ENCODE measurements around the gene CNGB1. TPM values are rescaled to one million over a fixed set of nuclear protein-coding genes. Genes with fewer than 3 reads are reported as not detected.
"Not testable (repeated sequence)": the region's sequence is repeated elsewhere in the genome, so short reads cannot be mapped to it uniquely, and the experiment has no call there.

Gene CNGB1
- total RNA-seq, 2 experiments from 2014 or later = not detected

DNA sequence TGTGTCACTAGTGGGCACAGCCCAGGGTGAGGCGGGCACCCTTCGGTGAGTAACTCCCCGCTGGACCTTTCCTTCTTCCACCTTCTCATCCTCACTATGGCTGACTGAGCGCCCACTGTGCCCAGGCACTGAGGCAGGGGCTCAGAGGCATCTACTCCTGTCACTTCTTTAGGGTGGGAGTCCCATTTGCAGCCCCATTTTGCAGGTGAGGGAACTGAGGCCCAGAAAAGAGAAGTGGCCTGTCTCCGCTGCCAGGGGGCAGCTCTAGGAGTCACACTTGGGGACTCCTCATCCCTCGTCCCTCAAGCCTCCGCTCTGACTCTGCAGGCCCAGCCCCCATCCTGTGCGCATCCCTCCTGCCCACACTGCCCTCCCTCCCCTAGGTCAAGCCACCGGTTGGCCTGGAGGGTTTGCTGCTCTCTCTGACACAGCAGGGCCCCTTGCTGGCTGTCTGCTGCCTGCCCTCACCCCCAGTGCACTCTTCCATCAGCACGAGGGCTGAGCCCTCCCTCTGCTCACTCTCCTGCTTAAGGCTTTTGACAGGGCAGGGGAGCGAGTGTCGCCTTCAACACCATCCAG lies 62.4 kb downstream of the CNGB1 start:
- no peak overlapping the region for H3K4me3 Mint-ChIP-seq
- no peak for DNase-seq
- no peaks in the 10 kb centered on the region for H3K9me3 Mint-ChIP-seq
- no peaks in the 10 kb centered on the region for H3K36me3 Mint-ChIP-seq
- no peaks in the 10 kb centered on the region for H3K27me3 Mint-ChIP-seq
- H3K27ac Mint-ChIP-seq = no peak overlapping the region
- H3K4me1 Mint-ChIP-seq = no peaks in the 10 kb centered on the region

- no peaks in the 10 kb centered on the region for H3K4me1 Mint-ChIP-seq
- H3K27me3 Mint-ChIP-seq = peaks cover 5% of the 10 kb centered on the region
- DNase-seq = peak; percentile 12
- no peak overlapping the region for H3K27ac Mint-ChIP-seq
- H3K4me3 Mint-ChIP-seq = no peak overlapping the region
- no peaks in the 10 kb centered on the region for H3K9me3 Mint-ChIP-seq
- H3K36me3 Mint-ChIP-seq = no peaks in the 10 kb centered on the region
These were observed 64.3 kb downstream of the CNGB1 start for GRCh38 chr16:57906382-57907316.

DNA sequence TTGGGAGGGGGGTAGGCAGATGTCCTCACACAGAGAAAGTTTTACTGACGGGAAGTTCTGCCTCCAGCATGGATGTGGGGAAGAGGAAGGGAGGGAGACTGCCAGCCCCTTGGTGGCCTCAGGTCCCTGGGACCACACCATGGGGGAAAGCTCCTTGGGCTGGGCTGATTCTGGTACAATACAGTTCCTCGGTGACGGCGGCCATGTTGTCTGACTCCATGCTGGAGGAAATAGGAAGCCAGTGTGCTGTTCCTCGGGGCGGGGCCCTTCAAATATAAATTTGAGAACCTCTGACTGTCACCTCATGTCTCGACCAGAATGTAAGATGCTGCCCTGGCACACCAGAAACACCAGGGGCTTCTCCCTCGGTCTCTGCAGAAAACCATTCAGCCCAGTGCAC lies 66.8 kb downstream of the CNGB1 start:
- DNase-seq = no peak
- Mint-ChIP-seq H3K27me3 (peaks cover 9% of the 10 kb centered on the region), H3K9me3 (no peaks in the 10 kb centered on the region), H3K4me3 (no peak overlapping the region), H3K36me3 (no peaks in the 10 kb centered on the region), H3K27ac (no peak overlapping the region), H3K4me1 (peaks cover 3% of the 10 kb centered on the region)

GRCh38 chr16:57903656-57904055 lies 67.3 kb downstream of the CNGB1 start:
- no peak for DNase-seq
- H3K27ac Mint-ChIP-seq = no peak overlapping the region
- H3K27me3 Mint-ChIP-seq = peaks cover 9% of the 10 kb centered on the region
- no peak overlapping the region for H3K4me3 Mint-ChIP-seq
- no peaks in the 10 kb centered on the region for H3K36me3 Mint-ChIP-seq
- peaks cover 3% of the 10 kb centered on the region for H3K4me1 Mint-ChIP-seq
- H3K9me3 Mint-ChIP-seq = no peaks in the 10 kb centered on the region

DNA sequence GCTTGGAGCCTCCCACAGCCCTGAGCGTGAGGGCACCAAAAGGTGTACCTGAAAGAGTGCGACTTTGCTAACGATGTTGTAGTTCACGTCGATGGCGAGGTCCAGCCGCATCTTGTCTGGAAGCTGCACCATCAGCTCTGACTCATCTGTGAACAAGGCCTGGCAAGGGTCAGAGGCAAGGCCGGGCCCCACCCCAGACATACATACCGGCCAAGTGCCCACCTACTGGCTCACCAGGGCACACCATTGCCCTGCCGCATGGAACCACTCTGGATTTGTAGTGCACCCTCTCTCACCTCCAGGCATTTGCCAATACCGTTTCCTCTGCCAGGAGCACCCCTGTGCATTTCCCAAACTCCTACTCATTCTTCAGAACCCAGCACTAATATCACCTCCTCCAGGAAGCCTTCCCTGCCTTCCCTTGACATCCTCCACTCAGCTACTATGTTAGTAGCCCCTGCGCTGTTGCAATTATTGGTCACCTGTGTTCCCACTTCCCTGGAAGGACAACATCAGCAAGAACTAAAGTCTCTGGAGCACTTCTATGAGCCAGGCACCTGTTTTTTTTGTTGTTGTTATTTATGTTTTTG lies 69.4 kb downstream of the CNGB1 start:
- H3K9me3 Mint-ChIP-seq = no peaks in the 10 kb centered on the region
- no peaks in the 10 kb centered on the region for H3K36me3 Mint-ChIP-seq
- H3K27me3 Mint-ChIP-seq = peaks cover 9% of the 10 kb centered on the region
- no peak overlapping the region for H3K27ac Mint-ChIP-seq
- H3K4me3 Mint-ChIP-seq = no peak overlapping the region
- H3K4me1 Mint-ChIP-seq = peaks cover 3% of the 10 kb centered on the region
- DNase-seq = no peak

- DNase-seq = no peak
These were observed 70.0 kb downstream of the CNGB1 start for GRCh38 chr16:57900796-57901479.

GRCh38 chr16:57899771-57900661 lies 70.9 kb downstream of the CNGB1 start:
- no peaks in the 10 kb centered on the region for H3K36me3 Mint-ChIP-seq
- H3K9me3 Mint-ChIP-seq = no peaks in the 10 kb centered on the region
- H3K27me3 Mint-ChIP-seq = peaks cover 9% of the 10 kb centered on the region
- H3K4me1 Mint-ChIP-seq = peaks cover 3% of the 10 kb centered on the region
- DNase-seq = peak; percentile 57
- no peak overlapping the region for H3K27ac Mint-ChIP-seq
- no peak overlapping the region for H3K4me3 Mint-ChIP-seq

More at GRCh38 chr16:57900796-57901479, 70.0 kb downstream of the CNGB1 start:
- Mint-ChIP-seq H3K4me1 (peaks cover 3% of the 10 kb centered on the region), H3K9me3 (no peaks in the 10 kb centered on the region), H3K27me3 (peaks cover 9% of the 10 kb centered on the region), H3K4me3 (no peak overlapping the region), H3K36me3 (no peaks in the 10 kb centered on the region), H3K27ac (no peak overlapping the region)

DNA sequence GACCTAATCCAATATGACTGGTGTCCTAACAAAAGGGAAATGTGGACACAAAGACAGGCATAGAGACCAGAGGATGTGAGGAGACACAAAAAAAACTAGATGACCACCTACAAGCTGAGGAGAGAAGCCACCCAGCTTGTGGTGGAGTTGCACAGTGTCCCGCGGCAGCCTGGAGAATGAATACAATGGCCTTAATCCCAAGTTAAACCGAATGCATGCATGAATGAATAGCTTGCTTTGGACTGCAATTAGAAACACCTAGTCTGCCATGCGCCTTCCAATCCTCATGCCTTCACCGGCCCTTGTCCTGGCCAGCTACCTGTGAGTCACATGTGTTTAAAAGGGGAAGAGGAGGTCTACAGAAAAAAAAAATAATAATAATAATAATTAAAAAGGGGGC lies 72.0 kb downstream of the CNGB1 start:
- Mint-ChIP-seq H3K4me3 (no peak overlapping the region), H3K4me1 (peaks cover 8% of the 10 kb centered on the region), H3K27ac (no peak overlapping the region), H3K36me3 (no peaks in the 10 kb centered on the region), H3K27me3 (peaks cover 17% of the 10 kb centered on the region), H3K9me3 (no peaks in the 10 kb centered on the region)
- no peak for DNase-seq

GRCh38 chr16:57897996-57898395 lies 72.9 kb downstream of the CNGB1 start:
- H3K27me3 Mint-ChIP-seq = peaks cover 18% of the 10 kb centered on the region
- H3K36me3 Mint-ChIP-seq = no peaks in the 10 kb centered on the region
- no peak overlapping the region for H3K27ac Mint-ChIP-seq
- no peaks in the 10 kb centered on the region for H3K9me3 Mint-ChIP-seq
- H3K4me1 Mint-ChIP-seq = peaks cover 8% of the 10 kb centered on the region
- no peak overlapping the region for H3K4me3 Mint-ChIP-seq
- no peak for DNase-seq

GRCh38 chr16:57897053-57897784 lies 73.7 kb downstream of the CNGB1 start:
- H3K4me1 Mint-ChIP-seq = peaks cover 10% of the 10 kb centered on the region
- no peak overlapping the region for H3K4me3 Mint-ChIP-seq
- no peak for DNase-seq
- H3K36me3 Mint-ChIP-seq = no peaks in the 10 kb centered on the region
- no peak overlapping the region for H3K27ac Mint-ChIP-seq
- H3K9me3 Mint-ChIP-seq = no peaks in the 10 kb centered on the region
- H3K27me3 Mint-ChIP-seq = peaks cover 20% of the 10 kb centered on the region

DNA sequence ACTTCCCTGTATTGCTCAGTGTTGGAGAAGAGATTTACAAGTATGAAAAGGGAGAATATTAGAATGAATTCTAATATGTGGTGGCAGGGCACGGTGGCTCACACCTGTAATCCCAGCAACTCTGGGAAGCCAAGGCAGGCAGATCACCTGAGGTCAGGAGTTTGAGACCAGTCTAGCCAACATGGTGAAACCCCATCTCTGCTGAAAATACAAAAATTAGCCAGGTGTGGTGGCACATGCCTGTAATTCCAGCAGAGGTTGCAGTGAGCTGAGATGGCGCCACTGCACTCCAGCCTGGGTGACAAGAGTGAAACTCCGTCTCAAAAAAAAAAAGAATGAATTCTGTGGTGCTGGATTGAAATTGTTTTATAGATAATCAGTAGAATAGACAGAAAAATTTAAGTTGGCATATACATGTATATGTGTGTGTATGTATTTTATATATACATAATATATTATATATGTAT lies 75.8 kb downstream of the CNGB1 start:
- Mint-ChIP-seq H3K4me1 (peaks cover 10% of the 10 kb centered on the region), H3K27me3 (peaks cover 30% of the 10 kb centered on the region)
- DNase-seq, H3K36me3 Mint-ChIP-seq, H3K27ac Mint-ChIP-seq, H3K9me3 Mint-ChIP-seq, H3K4me3 Mint-ChIP-seq: not testable (repeated sequence)

DNA sequence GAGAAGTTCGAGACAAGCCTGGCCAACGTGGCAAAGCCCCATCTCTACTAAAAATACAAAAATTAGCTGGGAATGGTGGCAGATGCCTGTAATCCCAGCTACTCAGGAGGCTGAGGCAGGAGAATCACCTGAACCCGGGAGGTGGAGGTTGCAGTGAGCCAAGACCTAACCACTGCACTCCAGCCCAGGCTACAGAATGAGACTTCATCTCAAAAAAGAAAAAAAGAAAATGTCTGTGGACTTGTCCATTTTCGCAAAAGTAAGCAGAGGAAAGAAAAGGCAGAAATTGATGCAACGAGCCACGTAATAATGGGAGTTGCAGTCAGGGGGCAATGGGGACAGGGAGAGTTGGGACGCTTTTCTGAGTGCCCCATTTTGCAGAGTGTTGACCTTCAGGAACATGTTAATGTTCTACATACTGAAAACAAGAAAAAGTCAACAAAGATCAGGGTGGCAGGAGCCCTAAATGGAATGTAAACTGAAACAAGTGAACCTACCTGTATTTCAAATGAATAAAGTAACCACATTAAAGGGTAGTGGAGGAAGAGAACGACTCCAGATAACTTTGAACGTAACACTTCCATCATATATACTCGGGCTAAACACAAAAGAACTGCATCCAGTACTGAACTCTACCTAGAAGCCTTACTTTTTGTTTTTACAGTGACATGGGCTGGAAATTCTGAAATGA lies 76.4 kb downstream of the CNGB1 start:
- Mint-ChIP-seq H3K9me3 (no peaks in the 10 kb centered on the region), H3K36me3 (no peaks in the 10 kb centered on the region), H3K27me3 (peaks cover 26% of the 10 kb centered on the region), H3K27ac (no peak overlapping the region), H3K4me1 (peaks cover 8% of the 10 kb centered on the region), H3K4me3 (no peak overlapping the region)
- no peak for DNase-seq
